HG03045 (cell line): Measurements from ENCODE around the gene PNMA6E.
"Not testable (repeated sequence)": the region's sequence is repeated elsewhere in the genome, so short reads cannot be mapped to it uniquely, and the experiment has no call there.

Experiments used
- ATAC-seq: cut with Tn5 transposase; IDR thresholded peaks from one replicate; pipeline ENCODE4 v1.9.1; 2021; ENCODE audit warnings: mild to moderate bottlenecking, moderate library complexity; ENCODE audit not compliant: unreplicated experiment

The PNMA6E gene

GRCh38 chrX:153409414-153410101 is 8.4 kb upstream of the PNMA6E start:
- no peak for ATAC-seq

GRCh38 chrX:153408871-153409351 is 7.8 kb upstream of the PNMA6E start:
- ATAC-seq, result no peak

- ATAC-seq, result no peak
Observed at GRCh38 chrX:153408221-153408721, 7.1 kb upstream of the PNMA6E start.

- ATAC-seq, result no peak
Observed at GRCh38 chrX:153407736-153408135, 6.6 kb upstream of the PNMA6E start.

GRCh38 chrX:153406903-153407302 is 5.8 kb upstream of the PNMA6E start:
- no peak for ATAC-seq

- ATAC-seq, result no peak
Observed at GRCh38 chrX:153406011-153406410, 4.9 kb upstream of the PNMA6E start.

GRCh38 chrX:153405426-153405825 is 4.3 kb upstream of the PNMA6E start:
- ATAC-seq, result no peak

- ATAC-seq, result not testable (repeated sequence)
Observed at GRCh38 chrX:153404333-153404732, 3.2 kb upstream of the PNMA6E start.

GRCh38 chrX:153400146-153401132 is 711 bp downstream of the PNMA6E start:
- ATAC-seq, result no peak

GRCh38 chrX:153398275-153398960 is 2.7 kb downstream of the PNMA6E start:
- no peak for ATAC-seq

- ATAC-seq, result no peak
Observed at GRCh38 chrX:153397256-153397960, 3.7 kb downstream of the PNMA6E start.

- no peak for ATAC-seq
Observed at GRCh38 chrX:153396320-153397195, 4.6 kb downstream of the PNMA6E start.

GRCh38 chrX:153395613-153396319 is 5.4 kb downstream of the PNMA6E start:
- no peak for ATAC-seq

- ATAC-seq, result no peak
Observed at GRCh38 chrX:153394612-153395011, 6.5 kb downstream of the PNMA6E start.

GRCh38 chrX:153392642-153393321 is 8.4 kb downstream of the PNMA6E start:
- no peak for ATAC-seq

GRCh38 chrX:153389460-153389768 is 11.7 kb downstream of the PNMA6E start:
- not testable (repeated sequence) for ATAC-seq

- ATAC-seq, result no peak
Observed at GRCh38 chrX:153388722-153389459, 12.3 kb downstream of the PNMA6E start.
